HG02623 (cell line): ENCODE results near the gene OPHN1.

ENCODE experiments used
- ATAC-seq: cut with Tn5 transposase; IDR thresholded peaks from one replicate; pipeline ENCODE4 v1.9.1; 2021; ENCODE audit warnings: moderate library complexity; ENCODE audit not compliant: unreplicated experiment

Gene OPHN1

GRCh38 chrX:68183612-68184214 is 249.6 kb downstream of the OPHN1 start:
- ATAC-seq, result no peak

- ATAC-seq, result no peak
These were observed 252.7 kb downstream of the OPHN1 start for GRCh38 chrX:68180579-68180978.

GRCh38 chrX:68179355-68179754 is 253.9 kb downstream of the OPHN1 start:
- ATAC-seq, result no peak

- ATAC-seq, result no peak
These were observed 255.8 kb downstream of the OPHN1 start for GRCh38 chrX:68177542-68177941.

GRCh38 chrX:68175562-68175961 is 257.7 kb downstream of the OPHN1 start:
- ATAC-seq, result no peak

- ATAC-seq, result no peak
These were observed 269.9 kb downstream of the OPHN1 start for GRCh38 chrX:68163441-68163840.

- no peak for ATAC-seq
These were observed 285.4 kb downstream of the OPHN1 start for GRCh38 chrX:68147848-68148247.

- ATAC-seq, result no peak
These were observed 287.2 kb downstream of the OPHN1 start for GRCh38 chrX:68146054-68146453.

GRCh38 chrX:68139791-68140190 is 293.5 kb downstream of the OPHN1 start:
- no peak for ATAC-seq

GRCh38 chrX:68133181-68133580 is 300.1 kb downstream of the OPHN1 start:
- ATAC-seq, result no peak

- ATAC-seq, result no peak
These were observed 300.5 kb downstream of the OPHN1 start for GRCh38 chrX:68132749-68133148.

GRCh38 chrX:68121835-68122234 is 311.5 kb downstream of the OPHN1 start:
- no peak for ATAC-seq

GRCh38 chrX:68121371-68121770 is 311.9 kb downstream of the OPHN1 start:
- no peak for ATAC-seq

GRCh38 chrX:68115371-68115770 is 317.9 kb downstream of the OPHN1 start:
- no peak for ATAC-seq

GRCh38 chrX:68114573-68115129 is 318.6 kb downstream of the OPHN1 start:
- no peak for ATAC-seq

GRCh38 chrX:68113837-68114572 is 319.3 kb downstream of the OPHN1 start:
- ATAC-seq, result no peak

GRCh38 chrX:68112321-68112720 is 321.0 kb downstream of the OPHN1 start:
- no peak for ATAC-seq

GRCh38 chrX:68109162-68109561 is 324.1 kb downstream of the OPHN1 start:
- no peak for ATAC-seq

GRCh38 chrX:68098431-68098830 is 334.9 kb downstream of the OPHN1 start:
- no peak for ATAC-seq

GRCh38 chrX:68090266-68090665 is 343.0 kb downstream of the OPHN1 start:
- ATAC-seq, result no peak

GRCh38 chrX:68087526-68087925 is 345.8 kb downstream of the OPHN1 start:
- ATAC-seq, result no peak

GRCh38 chrX:68086709-68087108 is 346.6 kb downstream of the OPHN1 start:
- no peak for ATAC-seq
